Skeletal muscle cell (primary cell): Measurements from ENCODE around the gene CFL2.

Experiments
- DNase-seq: peaks from one replicate; pipeline ENCODE4 v3.0.0-alpha.2; 2010; ENCODE audit warnings: low read depth
- H3K4me3 ChIP-seq: 2 replicates; pipeline ENCODE4 v1.5.1; 2011; ENCODE audit warnings: low read depth, mild to moderate bottlenecking, control low read depth, low read length, moderate library complexity

Gene CFL2

DNA sequence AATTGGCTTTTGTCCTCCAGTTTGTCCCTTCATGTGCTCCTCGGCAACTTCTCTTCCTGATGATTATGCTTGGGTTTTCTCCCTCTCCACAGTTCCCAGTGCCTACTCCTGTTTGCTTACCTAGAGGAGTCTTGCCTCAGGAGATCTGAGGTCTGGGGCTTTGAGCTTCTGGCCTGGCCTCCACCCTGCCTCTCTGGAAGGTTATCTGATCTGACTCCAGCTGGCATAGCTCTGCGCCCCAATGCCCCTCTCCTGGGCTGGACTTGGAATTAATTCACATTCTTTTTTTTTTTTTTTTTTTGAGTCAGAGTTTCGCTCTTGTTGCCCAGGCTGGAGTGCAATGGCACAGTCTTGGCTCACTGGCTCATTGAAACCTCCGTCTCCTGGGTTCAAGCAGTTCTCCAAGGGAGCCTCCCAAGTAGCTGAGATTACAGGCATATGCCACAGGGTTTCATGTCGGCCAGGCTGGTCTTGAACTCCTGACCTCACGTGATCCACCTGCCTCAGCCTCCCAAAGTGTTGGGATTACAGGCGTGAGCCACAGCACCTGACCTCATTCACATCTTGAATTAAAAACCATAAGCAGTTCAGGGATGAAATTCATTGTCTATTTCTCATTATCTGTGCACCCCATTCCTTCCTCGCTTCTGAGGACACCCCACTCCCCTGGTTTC, 33.5 kb downstream of the CFL2 start:
- no peak overlapping the region for H3K4me3 ChIP-seq
- DNase-seq, result no peak

DNA sequence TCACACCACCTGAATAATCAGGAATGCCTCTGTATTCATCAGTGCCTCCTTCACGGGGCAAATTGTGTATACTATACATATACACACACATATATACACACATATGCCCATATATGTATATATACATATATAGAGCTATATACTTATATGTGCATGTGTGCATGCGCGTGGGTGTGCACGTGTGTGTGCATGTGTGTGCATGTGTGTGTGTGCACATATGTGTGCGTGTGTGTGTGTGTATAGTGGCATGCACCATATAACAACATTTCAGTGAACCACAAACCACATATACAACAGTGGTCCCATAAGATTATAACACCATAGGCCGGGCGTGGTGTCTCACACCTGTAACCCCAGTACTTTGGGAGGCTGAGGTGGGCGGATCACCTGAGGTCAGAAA, 35.7 kb downstream of the CFL2 start:
- DNase-seq, result no peak
- no peak overlapping the region for H3K4me3 ChIP-seq

DNA sequence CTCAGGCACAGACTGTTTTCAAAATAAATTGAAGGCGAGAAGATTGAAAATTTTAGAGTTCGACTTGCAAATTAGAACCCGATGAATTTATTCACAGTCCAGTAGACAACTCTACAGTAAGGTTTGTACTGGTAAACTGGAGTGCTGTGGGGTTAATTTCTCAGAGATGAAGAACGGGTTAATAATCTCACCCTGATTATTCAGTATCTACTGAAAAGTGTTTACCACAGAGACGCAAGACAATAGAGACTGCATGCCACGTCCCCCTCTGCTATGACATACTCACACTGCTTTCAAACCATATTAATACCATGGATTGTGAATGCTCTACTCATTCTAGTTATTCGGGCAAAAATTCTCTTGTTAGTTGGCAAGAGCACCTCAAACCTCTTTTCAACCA, 36.1 kb downstream of the CFL2 start:
- no peak overlapping the region for H3K4me3 ChIP-seq
- DNase-seq, result no peak

DNA sequence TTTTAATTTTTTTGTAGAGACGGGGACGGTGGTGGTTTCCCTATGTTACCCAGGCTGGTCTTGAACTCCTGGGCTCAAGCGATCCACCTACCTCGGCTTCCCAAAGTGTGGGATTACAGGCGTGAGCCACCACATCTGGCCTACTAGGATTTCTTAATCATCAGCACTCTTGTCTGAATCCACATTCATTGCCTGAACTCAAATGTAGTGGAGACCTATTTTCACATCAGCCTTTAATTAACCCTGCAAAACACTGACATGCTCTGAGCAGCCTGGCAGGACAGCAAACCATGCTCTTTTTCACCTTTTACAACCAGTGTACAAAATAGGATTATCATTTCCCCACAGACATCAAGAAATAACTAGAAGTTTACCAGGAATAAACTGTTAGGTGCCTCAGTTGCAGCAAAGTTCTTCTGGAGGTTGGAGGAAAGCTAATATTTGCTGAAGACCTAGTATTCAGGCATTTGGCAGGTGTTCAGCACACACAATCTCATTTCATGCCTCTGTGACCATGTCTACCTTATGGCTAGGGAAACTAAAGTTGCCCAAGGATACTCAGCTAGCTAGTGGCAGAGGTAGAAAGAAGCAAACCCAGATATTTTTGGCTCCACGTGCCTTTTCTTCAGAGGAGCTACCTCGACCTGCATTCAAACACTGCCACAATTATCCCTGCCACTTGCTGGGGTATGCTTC, 37.7 kb downstream of the CFL2 start:
- no peak for DNase-seq
- no peak overlapping the region for H3K4me3 ChIP-seq

DNA sequence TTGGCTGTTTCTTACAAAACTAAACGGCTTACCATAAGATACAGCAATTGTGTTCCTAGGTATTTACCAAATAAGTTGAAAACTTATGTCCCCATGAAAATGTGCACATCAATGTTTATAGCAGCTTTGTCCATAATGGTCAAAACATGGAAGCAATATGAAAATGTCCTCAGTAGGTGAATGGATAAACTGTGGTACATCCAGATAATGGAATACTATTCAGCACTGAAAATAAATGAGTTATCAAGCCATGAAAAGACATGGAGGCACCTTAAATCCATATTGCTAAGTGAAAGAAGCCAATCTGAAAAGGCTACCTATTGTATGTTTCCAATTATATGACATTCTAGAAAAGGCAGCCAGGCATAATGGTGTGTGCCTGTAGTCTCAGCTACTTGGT, 40.7 kb downstream of the CFL2 start:
- DNase-seq, result no peak
- H3K4me3 ChIP-seq, result no peak overlapping the region

DNA sequence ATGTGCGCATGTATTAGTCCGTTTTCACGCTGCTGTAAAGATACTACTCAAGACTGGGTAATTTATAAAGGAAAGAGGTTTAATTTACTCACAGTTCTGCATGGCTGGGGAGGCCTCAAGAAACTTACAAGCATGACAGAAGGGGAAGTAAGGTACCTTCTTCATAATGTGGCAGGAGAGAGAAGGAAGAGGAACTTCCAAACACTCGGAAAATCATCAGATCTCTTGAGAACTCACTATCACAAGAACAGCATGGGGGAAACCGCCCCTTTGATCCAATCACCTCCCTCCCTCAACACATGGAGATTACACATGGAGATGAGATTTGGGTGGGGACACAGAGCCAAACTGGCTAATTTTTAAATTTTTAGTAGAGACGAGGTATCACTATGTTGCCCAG, 42.7 kb downstream of the CFL2 start:
- H3K4me3 ChIP-seq, result no peak overlapping the region
- DNase-seq, result no peak

DNA sequence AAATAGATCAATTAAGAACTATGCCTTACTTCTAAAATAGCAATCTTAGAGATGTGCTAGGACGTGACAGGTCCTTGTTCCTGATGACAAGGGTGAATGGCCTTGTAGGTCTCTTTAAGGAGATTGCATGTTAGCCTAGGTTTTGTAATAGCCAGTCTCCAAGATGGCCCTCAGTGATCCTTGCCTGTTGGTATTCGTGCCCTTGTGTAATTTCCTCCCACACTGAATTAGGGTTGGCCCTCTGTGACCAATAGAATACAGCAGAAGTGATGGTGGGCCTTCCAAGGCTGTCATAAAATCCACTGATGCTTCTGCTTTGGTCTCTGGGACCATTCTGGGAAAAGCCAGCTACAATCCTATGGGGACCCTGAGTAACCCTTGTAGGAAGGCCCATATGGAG, 46.3 kb downstream of the CFL2 start:
- no peak overlapping the region for H3K4me3 ChIP-seq
- DNase-seq, result no peak

DNA sequence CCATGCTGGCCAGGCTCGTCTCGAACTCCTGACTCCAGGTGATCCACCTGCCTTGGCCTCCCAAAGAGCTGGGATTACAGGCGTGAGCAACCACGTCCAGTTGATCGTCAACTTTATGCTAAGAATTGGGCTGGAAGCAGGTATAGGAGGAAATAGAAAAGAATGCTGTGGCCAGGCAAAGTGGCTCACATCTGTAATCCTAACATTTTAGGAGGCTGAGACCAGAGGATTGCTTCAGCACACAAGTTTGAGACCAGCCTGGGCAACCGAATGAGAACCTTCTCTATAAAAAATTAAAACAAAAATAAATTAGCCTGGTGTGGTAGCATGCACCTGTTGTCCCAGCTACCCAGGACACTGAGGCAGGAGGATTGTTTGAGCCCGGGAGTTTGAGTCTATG, 47.4 kb downstream of the CFL2 start:
- no peak for DNase-seq
- no peak overlapping the region for H3K4me3 ChIP-seq

DNA sequence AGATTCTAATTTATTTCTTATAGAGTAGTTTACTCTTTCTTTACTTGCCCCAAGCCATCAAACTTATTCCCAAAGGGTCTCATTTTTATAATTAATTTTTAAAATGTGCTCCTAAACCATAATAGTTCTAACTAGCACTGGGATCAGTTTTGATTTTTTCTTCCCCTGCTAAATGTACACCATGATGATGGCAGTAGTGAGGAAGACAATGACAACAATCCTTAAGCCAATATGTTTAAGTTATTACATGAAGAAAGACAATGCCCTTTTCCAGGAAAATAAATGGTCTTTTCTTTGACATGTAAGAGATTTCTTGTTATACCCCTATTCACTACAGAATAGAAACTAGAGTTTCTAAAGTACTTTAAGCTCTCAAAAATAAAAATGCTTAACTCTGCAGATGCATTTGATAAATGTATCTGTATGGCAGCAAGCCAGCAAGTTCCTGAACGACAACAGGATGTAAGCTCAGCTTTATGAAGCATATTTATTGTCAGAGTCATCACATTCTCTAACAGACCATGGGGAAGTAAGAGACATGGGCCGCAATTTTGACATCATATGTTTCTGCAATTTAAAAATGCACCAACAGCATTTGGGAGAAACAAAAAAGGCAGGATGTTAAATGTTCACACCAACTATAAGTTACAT, 48.5 kb downstream of the CFL2 start:
- H3K4me3 ChIP-seq, result no peak overlapping the region
- peak; percentile 84 for DNase-seq

DNA sequence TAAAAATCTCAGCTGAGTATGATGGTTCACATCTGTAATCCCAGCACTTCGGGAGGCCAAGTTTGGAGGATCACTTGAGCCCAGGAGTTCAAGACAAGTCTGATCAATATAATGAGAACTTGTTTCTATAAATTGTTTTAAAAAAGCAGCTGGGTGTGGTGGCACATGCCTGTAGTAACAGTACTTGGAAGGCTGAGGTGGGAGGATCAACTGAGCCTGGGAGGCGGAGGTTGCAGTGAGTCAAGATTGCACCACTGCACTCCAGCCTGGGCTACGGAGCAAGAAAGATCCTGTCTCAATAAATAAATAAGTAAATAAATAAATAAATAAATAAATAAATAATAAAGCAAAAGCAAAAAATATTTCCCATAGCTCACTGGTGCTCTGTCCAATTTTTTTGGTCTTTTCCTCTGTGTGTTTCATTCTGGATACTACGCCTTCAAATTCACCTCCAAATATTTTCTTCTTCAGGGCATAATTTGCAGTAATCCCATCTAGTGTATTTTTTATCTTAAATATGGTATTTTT, 51.8 kb downstream of the CFL2 start:
- no peak overlapping the region for H3K4me3 ChIP-seq
- DNase-seq, result no peak

DNA sequence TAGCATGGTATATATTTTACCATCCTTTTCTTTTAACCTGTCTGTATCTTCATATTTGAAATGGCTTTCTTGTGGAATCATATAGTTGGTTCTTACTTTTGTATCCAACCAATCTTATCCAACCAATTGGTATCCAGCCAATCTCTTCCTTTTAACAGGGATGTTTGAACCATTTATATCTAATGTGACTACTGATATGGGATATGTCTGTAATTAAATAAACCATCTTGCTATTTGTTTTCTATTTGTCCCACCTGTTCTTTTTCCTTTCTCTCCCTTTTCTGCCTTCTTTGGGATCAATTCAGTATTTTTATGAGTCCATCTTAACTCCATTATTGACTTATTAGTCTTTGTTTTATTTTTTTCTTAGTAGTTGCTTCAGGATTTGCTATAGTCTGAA, 53.6 kb downstream of the CFL2 start:
- no peak overlapping the region for H3K4me3 ChIP-seq
- no peak for DNase-seq
